AG08395 (cell line): ENCODE results near the gene NPAS3.
A peak's percentile ranks its signal among the peaks of the same experiment; 100 is the strongest.

Source experiments
- DNase-seq: peaks from one replicate; pipeline ENCODE4 v3.0.0; 2012; ENCODE audit warnings: mixed read lengths, low spot score

NPAS3 gene

GRCh38 chr14:33332497-33332896, 393.8 kb downstream of the NPAS3 start:
- no peak for DNase-seq

DNA sequence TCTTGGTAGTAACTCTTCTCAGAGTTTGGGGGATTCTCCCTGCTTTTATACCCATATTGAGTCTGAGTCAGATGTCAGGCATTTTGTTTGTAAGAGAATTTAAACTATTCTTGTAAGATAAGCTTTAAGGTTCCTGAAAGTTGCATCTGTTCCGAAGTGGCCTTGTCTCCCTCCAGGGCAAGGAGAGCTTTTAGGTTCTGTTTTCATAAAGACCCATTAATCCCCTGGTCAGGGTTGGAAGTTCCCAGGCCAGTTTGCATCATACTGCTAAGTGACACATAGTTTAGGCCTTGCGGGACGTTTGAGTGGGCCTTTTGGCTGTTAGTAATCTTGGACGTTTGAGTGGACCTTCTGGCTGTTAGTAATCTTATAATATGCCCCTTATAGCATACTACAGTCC, 396.7 kb downstream of the NPAS3 start:
- no peak for DNase-seq

- DNase-seq = no peak
Observed at GRCh38 chr14:33342299-33342974, 403.8 kb downstream of the NPAS3 start.

DNA sequence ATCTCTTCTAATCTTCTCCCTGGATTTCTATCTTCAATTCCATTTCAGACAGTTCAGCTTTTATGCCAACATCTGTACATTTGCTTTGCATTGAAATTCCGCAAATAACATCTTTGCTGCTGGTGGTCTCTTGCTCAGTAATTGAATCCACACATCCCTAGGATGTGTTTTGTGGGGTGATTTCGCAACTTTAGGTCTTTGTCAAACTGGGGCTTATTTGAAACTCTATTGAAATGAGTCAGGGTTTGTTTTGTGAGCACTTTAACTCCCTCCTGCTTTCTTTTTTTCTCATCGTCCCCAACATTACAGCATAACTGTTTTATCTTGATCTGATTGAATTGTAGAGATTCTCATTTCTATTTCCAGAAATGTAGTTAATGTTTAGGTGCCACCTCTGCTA, 404.3 kb downstream of the NPAS3 start:
- peak; percentile 10 for DNase-seq

GRCh38 chr14:33347796-33348195, 409.1 kb downstream of the NPAS3 start:
- DNase-seq = no peak

DNA sequence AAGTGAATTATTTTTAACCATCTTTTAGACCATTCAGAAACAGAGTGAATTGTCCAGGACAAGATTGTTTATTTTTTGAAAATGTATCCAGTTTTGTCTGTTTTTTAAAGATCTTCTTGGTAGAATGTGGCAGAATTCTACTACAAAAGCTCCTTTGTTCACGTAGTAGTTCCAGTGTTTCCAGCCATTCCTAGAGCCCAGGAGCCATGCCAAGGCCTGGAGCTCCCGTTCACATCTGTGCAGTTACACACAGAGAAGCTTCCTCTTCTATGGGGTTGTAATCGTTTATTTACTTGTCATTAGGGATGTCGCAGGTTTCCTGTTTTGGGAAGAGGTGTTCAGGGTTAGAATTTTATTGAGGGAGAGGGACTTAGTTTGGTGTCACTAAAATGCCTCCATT, 409.8 kb downstream of the NPAS3 start:
- no peak for DNase-seq

DNA sequence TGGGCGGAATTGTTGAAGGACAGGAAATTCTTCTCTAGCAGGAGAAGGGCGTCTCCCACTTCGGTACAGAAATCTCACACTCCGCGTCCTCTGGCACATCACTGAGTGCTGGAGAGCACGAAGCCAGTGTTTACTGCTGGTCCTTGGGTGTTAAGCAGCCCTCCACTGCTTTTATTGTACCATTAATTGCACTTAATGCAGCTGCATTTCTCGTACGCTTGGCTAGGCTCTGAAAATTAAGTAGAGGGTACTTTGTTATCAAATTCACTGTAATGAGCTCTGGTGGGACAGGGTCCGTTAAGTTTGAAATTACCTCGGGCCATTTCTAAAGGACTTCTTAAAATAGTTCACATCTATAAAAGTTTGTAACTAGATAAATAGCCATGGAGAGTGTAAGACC, 411.2 kb downstream of the NPAS3 start:
- DNase-seq = no peak

GRCh38 chr14:33350366-33350990, 411.8 kb downstream of the NPAS3 start:
- no peak for DNase-seq

- DNase-seq = no peak
Observed at GRCh38 chr14:33352821-33353220, 414.1 kb downstream of the NPAS3 start.

DNA sequence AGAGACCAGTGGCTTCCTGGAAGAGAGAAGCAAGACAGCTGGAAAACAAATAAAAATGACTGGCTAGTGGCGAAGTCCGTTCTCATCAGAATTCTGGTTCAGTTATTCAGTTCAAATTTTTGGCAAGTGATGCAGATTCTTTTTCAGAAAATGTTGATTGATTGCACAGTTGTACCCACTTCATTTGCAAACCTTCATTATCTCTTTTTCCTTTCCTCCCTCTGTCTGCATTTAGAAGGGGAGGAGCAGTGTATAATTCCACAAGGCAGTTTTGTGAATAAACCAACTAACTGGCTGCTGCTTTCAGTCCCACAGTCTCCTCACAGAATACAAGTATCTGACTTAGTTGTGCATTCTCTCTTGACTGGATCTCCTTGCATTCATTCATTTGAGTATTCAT, 417.5 kb downstream of the NPAS3 start:
- no peak for DNase-seq

DNA sequence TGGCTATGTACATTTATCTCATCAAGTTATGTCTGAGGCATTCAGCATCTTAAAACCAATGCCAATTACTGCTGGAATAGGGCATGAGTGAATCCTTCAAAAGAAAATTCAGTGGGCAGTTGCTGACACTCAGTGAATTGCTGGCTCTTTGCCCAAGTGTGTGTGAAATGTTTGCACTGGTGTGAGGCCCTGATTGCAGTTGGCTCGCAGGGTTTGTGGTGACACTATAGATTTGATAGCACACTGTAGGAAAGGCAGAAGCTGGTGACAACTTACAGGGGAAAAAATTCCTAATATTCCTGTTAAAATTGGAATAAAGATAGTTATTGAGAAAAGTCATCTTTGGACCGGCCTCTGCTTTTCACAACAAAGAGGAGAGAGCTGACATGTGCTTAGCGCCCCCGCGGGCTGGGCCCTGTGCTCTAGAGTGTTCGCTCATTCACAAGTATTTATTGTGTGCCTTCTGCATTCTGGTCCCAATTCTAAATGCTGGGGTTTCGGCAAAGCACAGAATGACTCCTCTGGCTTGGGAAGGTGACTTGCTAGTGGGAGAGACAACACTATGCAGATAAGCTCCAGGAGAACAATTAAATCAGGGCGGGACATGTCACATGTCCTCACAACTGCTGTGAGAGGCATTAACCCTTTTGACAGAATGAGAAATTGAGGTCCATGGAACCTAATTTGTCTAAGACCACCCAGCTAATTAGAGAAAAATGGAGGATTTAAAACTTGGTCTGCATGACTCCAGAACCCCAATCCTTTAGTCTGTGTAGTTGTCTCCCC, 418.7 kb downstream of the NPAS3 start:
- DNase-seq = no peak

- no peak for DNase-seq
Observed at GRCh38 chr14:33359288-33359881, 420.7 kb downstream of the NPAS3 start.

DNA sequence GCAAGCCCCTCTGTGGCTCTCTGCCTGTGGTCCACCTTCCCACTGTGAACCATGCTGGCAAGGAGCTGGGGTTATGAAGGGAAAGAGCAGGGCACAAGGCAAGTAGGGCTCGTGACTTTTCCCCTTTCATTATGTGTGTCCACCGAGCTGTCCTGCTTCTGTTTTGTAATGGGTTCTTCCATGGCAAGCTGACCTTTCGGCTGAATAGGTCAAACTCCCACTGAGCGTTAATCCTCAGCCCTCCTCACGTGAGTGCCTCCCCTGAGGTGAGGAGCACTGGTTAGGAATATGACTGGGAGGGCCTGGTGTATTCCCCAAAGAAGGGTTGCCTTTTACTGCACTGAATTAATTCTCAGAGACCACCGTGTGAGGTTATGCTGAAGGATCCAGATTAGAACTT, 424.3 kb downstream of the NPAS3 start:
- DNase-seq = no peak

DNA sequence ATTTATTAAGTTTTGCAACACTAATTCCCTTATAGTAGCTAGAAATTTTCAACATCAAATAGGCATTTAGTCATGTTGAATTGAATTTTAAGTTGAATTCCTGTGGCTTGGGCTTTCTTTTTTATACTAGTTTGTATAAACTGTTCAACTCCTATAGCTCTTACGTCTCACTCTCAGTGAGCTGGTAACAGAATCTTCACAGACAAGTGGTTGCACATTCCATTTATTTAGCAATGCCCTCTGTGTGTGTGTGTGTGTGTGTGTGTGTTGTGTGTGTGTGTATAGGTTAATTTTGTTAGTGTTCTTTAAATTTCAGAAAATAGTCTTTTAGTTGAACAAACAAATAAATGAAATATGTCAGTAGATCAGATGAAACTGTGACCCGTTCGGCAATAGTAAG, 425.0 kb downstream of the NPAS3 start:
- no peak for DNase-seq

GRCh38 chr14:33364466-33364865, 425.8 kb downstream of the NPAS3 start:
- no peak for DNase-seq

GRCh38 chr14:33369041-33369440, 430.4 kb downstream of the NPAS3 start:
- DNase-seq = no peak

GRCh38 chr14:33369972-33370371, 431.3 kb downstream of the NPAS3 start:
- no peak for DNase-seq

GRCh38 chr14:33370426-33370825, 431.7 kb downstream of the NPAS3 start:
- DNase-seq = no peak

GRCh38 chr14:33375196-33375595, 436.5 kb downstream of the NPAS3 start:
- DNase-seq = no peak

DNA sequence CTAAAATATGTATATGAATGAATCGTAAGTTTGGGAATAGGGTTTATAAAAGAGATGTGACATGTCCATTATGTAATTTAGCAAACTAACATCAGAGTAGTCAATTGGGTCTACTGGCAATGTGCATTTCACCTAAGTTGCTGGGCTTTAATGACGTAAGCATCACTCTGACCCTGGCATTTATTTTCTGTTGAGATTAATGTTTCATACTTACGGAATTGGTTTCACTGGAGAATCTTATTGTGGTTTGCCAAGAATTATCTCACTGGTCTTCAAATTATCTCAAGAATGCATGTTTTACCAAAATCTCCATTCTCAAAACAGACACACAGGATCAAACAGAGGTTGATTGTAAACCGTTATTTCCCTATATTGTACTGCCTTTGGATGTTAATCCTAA, 437.1 kb downstream of the NPAS3 start:
- DNase-seq = no peak

GRCh38 chr14:33376510-33376909, 437.8 kb downstream of the NPAS3 start:
- DNase-seq = no peak

DNA sequence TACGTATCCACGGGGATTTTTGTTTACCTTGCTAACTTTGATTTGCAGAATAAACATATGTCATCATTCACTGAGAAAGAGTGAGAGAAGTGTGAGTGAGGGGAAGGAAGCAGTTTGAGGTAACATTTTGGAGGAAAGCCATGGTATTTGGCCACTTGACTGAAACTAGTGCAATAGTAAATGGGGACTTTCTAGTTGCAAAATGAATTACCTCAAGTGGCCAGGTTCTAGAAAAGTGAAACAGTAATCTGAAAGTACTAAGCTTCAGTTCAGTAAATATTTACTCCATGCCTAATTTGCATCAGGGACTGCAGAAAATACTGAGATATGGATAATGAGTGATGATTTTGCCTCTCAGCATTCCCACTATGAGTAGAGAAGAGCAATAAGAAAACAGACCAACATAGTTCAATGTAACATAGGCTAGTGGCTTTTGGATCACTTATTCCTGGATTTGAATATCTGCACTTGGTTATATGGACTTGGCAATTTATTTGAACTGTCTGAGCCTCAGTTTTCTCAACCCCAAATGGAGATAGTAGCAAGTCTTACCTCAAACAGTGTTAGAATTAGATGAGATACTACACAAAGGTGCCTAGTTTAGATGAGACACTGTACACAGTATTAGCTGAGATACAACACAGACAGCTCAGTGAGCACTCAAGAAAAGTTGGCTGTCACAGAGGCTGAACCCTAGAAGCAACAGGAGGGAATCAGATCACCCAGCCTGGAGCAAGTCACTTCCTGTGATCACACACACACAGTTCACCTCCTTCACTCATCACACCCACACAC, 439.1 kb downstream of the NPAS3 start:
- no peak for DNase-seq
